HL-60 (cell line): Measurements from ENCODE around the gene G6PC2.

ENCODE experiments used
- POLR2AphosphoS5 ChIP-seq: IDR thresholded peaks from 2 replicates; pipeline ENCODE4 v1.6.1; 2012; ENCODE audit warnings: low read depth
- REST ChIP-seq: IDR thresholded peaks from 2 replicates; pipeline ENCODE4 v1.6.1; 2012; ENCODE audit warnings: low read depth; ENCODE audit not compliant: insufficient replicate concordance

DNA sequence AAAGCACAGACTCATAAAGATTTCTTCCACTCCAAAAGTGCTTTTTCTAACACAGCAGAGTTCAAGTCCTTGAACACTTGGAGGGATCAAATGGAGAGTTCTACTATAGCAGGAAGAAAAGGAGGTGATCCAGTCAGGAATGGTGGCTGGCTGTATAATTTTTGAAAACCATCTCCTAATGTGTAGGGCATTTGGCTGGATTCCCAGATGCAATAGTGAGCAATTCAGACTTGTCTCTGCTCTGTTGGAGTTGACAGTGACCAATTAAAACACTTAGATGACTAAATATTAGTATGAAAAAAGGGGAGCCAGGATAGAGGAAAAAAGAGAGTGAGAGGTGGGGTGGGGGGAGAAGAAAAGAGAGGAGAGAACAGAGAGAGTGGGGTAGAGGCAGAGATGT is 5.3 kb upstream of the G6PC2 start:
- TF ChIP-seq REST (no peak), POLR2AphosphoS5 (no peak)
